NCI-H446 (cell line): ENCODE results near the gene NIPSNAP3A.

Source experiments
- DNase-seq, 2 experiments: peaks; one replicate each; lab custom pipeline; 2025; lab: John Stamatoyannopoulos, UW

Gene NIPSNAP3A

DNA sequence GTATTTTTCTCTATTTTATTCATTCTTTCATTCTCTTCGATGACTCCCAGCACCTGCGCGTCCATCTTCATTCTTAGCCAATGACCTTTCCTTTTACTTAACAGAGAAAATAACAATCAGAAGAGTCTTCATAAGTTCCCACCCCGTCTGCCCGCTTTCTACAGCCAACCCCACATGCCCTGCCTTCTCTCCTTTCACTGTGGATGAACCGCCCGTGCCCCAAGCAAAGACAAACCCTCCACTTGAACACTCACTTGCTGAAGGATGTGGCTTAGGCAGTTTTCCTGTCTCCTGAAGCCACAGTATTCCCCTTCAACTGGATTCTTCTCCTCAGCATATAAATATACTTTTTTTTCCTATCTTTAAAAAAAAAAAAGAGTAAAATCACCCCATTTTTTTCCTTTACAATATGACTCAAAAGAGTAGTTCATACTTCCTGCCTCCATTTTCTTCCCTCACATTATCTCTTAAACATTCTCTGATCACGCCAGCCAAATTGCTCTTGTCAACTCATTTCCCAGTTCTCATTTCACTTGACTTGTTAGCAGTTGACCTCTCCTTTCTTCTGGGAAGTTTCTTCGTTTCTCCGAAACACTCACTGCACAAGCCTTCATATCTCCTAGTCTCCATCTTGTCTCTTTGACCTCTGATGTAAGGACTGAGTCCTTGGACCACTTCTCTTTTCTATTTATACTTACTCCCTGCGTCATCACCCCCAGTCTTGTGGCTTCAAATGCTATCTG is 27.5 kb downstream of the NIPSNAP3A start:
- DNase-seq = no peak

DNA sequence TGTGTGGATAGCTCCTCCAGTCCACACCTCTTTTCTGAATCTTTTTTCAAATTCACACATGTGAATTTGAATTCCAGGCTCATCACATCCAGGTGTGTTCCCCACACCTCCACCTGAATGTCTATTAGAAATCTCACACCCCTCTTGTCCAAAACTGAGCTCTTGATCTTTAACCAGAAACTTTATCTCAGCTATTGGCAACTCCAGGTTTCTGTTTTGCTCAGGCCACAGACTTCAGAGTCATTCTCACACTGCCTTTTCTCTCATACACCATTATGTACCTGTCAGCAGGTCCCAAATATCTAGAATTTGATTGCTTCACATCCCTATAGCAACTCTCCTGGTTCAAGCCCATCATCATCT is 28.1 kb downstream of the NIPSNAP3A start:
- no peak for DNase-seq

DNA sequence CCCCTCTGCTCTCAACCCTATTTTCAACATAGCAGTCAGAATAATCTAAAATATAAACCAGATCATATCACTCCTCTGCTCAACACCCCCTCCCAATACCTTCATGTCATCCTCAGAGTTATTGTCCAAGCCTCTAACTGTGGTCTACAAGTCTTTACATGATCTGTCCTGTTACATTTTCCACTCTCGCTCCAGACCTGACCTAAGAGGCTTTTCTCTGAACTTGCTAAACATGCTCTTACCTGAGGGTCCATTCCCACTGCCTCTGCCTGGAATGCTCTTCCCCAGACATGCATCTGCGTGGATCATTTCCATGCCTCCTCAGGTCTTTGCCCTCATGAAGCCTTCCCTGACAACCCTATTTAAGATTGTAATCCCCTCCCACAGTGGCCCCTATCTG is 28.5 kb downstream of the NIPSNAP3A start:
- DNase-seq = no peak

DNA sequence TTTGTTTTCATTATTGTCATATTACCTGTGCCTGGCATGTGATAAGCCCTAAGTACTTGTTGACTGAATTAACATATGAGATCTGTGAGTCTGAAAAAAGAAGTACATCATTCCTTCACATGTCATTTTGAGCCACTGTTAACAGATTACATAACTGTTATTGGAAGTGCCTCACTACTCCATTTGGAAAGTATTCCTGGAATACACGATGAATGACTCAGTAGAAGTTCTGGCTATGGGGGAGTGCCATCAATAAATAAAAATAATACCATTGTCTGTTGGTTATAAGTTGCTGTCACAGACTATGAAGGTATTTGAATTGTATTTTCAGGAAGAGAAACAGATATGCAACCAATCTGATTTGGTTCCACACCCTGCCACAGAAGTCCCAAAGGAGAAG is 29.3 kb downstream of the NIPSNAP3A start:
- no peak for DNase-seq

DNA sequence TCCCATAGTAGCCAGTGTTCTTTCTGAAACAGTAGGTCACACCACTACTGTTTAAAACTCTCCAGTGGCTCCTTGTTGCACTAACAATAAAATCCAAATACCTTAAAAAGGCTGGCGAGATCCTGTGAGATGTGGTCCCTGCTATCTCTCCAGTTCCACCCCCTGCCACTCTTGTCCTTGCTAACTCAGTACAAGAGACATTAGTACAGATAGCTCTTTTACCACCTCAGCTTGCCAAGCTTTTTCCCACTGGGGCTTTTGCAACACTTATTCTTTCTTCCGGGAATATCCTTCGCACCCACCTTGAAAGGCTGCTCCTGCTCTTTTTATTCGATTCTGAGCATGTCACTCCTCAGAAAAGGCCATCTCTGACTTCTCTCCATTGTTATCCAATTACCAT is 31.3 kb downstream of the NIPSNAP3A start:
- DNase-seq = no peak

- no peak for DNase-seq
These were observed 31.9 kb downstream of the NIPSNAP3A start for GRCh38 chr9:104779334-104779733.

GRCh38 chr9:104779946-104780535 is 32.6 kb downstream of the NIPSNAP3A start:
- no peak for DNase-seq

DNA sequence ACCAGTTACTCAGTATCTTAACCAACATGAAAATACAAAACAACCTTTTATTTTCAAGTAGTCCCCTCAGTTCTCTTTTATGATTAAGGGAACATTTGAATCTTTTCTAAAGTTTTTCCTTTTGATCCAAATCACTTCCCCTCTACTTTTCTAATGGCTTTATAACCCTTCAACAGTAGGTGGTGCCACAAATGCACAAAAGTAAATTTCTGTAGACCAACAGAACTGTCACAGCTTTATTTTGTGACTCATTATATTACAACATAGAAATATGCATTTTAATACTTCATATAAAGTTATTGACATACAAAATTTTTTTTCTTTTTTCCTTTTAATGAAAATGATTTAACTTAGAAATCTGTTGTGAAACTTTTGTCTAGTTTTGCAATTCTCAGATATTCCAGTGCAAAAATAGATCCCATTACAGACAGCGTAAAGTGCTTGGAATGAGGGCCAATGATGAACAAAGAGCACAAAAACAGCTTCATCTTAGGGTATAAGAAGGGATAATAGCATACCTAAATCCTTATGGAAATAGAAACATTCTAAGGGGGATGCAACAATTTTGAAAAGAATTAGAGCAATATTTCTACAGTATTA is 33.4 kb downstream of the NIPSNAP3A start:
- DNase-seq = peak in 1 of 2 experiments; percentile 23

DNA sequence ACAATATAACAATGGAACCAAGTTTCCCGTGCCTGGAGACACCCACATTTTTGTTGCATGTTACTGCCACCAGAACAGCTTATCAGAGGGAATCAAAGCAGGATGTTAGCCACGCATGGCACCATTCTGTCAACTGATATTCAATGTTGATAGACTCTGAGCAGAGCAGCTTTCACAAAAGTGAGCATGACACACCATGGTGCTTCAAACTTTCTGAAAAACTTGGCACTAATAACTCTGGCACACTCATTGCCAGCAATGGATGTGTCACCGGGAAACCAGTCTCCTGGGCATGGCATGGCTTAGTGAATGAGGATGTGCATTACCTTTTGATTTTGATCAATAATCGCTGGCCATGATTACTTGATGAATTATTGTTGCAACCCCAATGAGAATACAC is 36.1 kb downstream of the NIPSNAP3A start:
- no peak for DNase-seq

GRCh38 chr9:104784098-104784497 is 36.6 kb downstream of the NIPSNAP3A start:
- no peak for DNase-seq

- DNase-seq = no peak
These were observed 38.8 kb downstream of the NIPSNAP3A start for GRCh38 chr9:104786293-104786692.

GRCh38 chr9:104787306-104788015 is 40.0 kb downstream of the NIPSNAP3A start:
- DNase-seq = no peak

- no peak for DNase-seq
These were observed 40.8 kb downstream of the NIPSNAP3A start for GRCh38 chr9:104788251-104788650.

GRCh38 chr9:104794070-104794469 is 46.6 kb downstream of the NIPSNAP3A start:
- no peak for DNase-seq

GRCh38 chr9:104795082-104795481 is 47.6 kb downstream of the NIPSNAP3A start:
- no peak for DNase-seq

GRCh38 chr9:104795857-104796256 is 48.4 kb downstream of the NIPSNAP3A start:
- DNase-seq = no peak

- no peak for DNase-seq
These were observed 50.9 kb downstream of the NIPSNAP3A start for GRCh38 chr9:104798209-104798995.

GRCh38 chr9:104800068-104800785 is 52.7 kb downstream of the NIPSNAP3A start:
- no peak for DNase-seq

DNA sequence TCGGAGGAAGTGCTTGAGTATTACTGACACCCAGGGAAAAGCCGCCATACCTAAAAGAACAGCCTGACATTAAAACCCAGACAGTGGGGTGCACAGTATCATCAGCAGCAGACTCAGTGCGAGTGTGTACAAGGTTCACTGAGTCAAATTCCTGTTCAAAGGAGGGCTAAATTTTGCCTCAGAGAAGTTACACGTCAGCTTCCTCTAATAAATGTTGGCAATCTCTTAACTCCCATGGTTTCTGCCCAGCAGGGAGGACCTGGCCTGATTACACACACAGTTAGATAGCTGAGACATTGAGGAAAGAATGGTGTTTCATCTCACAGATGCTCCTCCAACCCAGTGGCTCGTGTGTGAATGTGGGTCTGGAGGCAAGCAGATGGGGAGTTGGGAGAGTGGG is 54.6 kb downstream of the NIPSNAP3A start:
- DNase-seq = no peak

DNA sequence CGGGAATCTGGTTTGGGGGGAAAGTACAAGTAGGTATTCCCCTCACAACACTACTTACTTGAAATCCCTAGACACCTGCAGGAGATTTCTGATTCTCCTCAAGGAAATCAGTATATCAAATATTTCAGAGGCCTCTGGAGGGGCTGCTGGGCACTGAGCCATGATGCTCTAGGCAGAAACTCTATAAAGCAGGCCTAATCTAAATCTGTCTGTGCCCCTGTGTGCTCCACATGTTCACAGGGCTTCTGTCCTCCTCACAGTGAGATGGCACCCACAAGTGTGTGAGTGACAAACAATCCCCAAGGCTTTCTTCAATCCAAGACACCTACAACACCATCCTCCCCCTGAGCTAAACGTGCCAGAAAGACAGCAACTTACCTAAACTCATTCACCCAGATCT is 55.4 kb downstream of the NIPSNAP3A start:
- no peak for DNase-seq

DNA sequence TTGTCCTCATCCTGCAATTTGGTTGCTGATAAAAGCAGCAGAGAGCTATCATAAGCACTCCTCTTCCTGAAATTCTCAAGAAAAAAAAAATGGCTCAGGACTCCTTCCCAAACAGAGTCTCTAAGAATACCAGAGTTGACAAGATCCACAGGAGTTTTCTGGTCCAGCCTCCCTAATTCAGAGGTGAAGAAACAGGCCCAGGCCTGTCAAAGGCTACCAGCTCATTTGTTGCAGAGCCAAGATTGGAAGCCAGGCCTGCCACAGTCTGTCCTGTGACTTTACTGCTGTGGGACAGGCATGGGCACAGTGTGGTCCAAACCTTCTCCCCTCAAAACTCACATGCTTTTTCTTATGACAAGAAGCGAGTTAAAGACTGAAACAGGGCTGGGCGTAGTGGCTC is 58.0 kb downstream of the NIPSNAP3A start:
- no peak for DNase-seq
